ENCODE measurements around the gene NAA40. TPM values are rescaled to one million over a fixed set of nuclear protein-coding genes. Genes with fewer than 3 reads are reported as not detected.

NAA40 gene
- total and polyA plus RNA-seq, 2 experiments from 2014 or later: 10.1 to 24.6 TPM

DNA sequence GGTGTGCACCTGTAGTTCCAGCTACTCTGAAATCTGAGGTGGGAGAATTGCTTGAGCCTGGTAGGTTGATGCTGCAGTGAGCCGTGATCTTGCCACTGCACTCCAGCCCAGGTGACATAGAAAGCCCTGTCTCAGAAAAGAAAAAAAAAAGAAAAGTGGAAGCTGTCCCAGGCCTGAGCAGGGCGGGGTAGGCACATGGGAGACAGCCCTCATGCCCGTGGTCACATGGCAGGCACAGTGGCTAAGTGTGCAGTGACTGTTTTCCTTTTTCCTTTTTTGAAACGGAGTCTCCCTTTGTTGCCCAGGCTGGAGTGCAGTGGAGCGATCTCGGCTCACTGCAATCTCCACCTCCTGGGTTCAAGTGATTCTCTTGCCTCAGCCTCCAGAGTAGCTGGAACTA lies 55.2 kb downstream of the NAA40 start:
- Histone ChIP-seq H3K9me2 (ENCODE audit: insufficient read depth) (no peaks in the 10 kb centered on the region), H4K20me1 (replicated peaks; ENCODE audit: insufficient read depth) (peaks cover 13% of the 10 kb centered on the region), H3K4me1 (ENCODE audit: insufficient read depth) (peaks cover 10% of the 10 kb centered on the region), H3K4me3 (no peak overlapping the region), H3K4me2 (no peak overlapping the region), H3K27ac (ENCODE audit: low read depth) (no peak overlapping the region), H3K79me2 (replicated peaks; ENCODE audit: insufficient read depth) (peaks cover 13% of the 10 kb centered on the region), H3K27me3 (ENCODE audit: insufficient read depth) (no peaks in the 10 kb centered on the region), H3K36me3 (ENCODE audit: insufficient read depth) (0 out of 2 replicates have a peak, but pooled peaks cover 4% of the 10 kb centered on the region), H3F3A (replicated peaks; ENCODE audit: low read depth) (peaks cover 22% of the 10 kb centered on the region; the same call in 1 of the 2 replicates), H2AFZ (no peak overlapping the region)
- TF ChIP-seq, protein P1, sequence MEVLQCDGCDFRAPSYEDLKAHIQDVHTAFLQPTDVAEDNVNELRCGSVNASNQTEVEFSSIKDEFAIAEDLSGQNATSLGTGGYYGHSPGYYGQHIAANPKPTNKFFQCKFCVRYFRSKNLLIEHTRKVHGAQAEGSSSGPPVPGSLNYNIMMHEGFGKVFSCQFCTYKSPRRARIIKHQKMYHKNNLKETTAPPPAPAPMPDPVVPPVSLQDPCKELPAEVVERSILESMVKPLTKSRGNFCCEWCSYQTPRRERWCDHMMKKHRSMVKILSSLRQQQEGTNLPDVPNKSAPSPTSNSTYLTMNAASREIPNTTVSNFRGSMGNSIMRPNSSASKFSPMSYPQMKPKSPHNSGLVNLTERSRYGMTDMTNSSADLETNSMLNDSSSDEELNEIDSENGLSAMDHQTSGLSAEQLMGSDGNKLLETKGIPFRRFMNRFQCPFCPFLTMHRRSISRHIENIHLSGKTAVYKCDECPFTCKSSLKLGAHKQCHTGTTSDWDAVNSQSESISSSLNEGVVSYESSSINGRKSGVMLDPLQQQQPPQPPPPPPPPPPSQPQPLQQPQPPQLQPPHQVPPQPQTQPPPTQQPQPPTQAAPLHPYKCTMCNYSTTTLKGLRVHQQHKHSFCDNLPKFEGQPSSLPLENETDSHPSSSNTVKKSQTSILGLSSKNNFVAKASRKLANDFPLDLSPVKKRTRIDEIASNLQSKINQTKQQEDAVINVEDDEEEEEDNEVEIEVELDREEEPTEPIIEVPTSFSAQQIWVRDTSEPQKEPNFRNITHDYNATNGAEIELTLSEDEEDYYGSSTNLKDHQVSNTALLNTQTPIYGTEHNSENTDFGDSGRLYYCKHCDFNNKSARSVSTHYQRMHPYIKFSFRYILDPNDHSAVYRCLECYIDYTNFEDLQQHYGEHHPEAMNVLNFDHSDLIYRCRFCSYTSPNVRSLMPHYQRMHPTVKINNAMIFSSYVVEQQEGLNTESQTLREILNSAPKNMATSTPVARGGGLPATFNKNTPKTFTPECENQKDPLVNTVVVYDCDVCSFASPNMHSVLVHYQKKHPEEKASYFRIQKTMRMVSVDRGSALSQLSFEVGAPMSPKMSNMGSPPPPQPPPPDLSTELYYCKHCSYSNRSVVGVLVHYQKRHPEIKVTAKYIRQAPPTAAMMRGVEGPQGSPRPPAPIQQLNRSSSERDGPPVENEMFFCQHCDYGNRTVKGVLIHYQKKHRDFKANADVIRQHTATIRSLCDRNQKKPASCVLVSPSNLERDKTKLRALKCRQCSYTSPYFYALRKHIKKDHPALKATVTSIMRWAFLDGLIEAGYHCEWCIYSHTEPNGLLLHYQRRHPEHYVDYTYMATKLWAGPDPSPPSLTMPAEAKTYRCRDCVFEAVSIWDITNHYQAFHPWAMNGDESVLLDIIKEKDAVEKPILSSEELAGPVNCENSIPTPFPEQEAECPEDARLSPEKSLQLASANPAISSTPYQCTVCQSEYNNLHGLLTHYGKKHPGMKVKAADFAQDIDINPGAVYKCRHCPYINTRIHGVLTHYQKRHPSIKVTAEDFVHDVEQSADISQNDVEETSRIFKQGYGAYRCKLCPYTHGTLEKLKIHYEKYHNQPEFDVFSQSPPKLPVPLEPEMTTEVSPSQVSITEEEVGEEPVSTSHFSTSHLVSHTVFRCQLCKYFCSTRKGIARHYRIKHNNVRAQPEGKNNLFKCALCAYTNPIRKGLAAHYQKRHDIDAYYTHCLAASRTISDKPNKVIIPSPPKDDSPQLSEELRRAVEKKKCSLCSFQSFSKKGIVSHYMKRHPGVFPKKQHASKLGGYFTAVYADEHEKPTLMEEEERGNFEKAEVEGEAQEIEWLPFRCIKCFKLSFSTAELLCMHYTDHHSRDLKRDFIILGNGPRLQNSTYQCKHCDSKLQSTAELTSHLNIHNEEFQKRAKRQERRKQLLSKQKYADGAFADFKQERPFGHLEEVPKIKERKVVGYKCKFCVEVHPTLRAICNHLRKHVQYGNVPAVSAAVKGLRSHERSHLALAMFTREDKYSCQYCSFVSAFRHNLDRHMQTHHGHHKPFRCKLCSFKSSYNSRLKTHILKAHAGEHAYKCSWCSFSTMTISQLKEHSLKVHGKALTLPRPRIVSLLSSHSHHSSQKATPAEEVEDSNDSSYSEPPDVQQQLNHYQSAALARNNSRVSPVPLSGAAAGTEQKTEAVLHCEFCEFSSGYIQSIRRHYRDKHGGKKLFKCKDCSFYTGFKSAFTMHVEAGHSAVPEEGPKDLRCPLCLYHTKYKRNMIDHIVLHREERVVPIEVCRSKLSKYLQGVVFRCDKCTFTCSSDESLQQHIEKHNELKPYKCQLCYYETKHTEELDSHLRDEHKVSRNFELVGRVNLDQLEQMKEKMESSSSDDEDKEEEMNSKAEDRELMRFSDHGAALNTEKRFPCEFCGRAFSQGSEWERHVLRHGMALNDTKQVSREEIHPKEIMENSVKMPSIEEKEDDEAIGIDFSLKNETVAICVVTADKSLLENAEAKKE (CRISPR knock-in tag; IDR thresholded peaks at IDR 0.05): no peak
- TF ChIP-seq EZH2phosphoT487 (IDR thresholded peaks at IDR 0.05; ENCODE audit: unreplicated experiment): no peak
- TF ChIP-seq, protein P2, sequence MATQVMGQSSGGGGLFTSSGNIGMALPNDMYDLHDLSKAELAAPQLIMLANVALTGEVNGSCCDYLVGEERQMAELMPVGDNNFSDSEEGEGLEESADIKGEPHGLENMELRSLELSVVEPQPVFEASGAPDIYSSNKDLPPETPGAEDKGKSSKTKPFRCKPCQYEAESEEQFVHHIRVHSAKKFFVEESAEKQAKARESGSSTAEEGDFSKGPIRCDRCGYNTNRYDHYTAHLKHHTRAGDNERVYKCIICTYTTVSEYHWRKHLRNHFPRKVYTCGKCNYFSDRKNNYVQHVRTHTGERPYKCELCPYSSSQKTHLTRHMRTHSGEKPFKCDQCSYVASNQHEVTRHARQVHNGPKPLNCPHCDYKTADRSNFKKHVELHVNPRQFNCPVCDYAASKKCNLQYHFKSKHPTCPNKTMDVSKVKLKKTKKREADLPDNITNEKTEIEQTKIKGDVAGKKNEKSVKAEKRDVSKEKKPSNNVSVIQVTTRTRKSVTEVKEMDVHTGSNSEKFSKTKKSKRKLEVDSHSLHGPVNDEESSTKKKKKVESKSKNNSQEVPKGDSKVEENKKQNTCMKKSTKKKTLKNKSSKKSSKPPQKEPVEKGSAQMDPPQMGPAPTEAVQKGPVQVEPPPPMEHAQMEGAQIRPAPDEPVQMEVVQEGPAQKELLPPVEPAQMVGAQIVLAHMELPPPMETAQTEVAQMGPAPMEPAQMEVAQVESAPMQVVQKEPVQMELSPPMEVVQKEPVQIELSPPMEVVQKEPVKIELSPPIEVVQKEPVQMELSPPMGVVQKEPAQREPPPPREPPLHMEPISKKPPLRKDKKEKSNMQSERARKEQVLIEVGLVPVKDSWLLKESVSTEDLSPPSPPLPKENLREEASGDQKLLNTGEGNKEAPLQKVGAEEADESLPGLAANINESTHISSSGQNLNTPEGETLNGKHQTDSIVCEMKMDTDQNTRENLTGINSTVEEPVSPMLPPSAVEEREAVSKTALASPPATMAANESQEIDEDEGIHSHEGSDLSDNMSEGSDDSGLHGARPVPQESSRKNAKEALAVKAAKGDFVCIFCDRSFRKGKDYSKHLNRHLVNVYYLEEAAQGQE (IDR thresholded peaks at IDR 0.05; ENCODE audit: unreplicated experiment): no peak
- TF ChIP-seq, protein P3, sequence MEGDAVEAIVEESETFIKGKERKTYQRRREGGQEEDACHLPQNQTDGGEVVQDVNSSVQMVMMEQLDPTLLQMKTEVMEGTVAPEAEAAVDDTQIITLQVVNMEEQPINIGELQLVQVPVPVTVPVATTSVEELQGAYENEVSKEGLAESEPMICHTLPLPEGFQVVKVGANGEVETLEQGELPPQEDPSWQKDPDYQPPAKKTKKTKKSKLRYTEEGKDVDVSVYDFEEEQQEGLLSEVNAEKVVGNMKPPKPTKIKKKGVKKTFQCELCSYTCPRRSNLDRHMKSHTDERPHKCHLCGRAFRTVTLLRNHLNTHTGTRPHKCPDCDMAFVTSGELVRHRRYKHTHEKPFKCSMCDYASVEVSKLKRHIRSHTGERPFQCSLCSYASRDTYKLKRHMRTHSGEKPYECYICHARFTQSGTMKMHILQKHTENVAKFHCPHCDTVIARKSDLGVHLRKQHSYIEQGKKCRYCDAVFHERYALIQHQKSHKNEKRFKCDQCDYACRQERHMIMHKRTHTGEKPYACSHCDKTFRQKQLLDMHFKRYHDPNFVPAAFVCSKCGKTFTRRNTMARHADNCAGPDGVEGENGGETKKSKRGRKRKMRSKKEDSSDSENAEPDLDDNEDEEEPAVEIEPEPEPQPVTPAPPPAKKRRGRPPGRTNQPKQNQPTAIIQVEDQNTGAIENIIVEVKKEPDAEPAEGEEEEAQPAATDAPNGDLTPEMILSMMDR (conservative IDR thresholded peaks at IDR 0.05; ENCODE audit: low read depth in 2 of 2): no peak
- no peak for TF ChIP-seq POLR2AphosphoS5 (IDR thresholded peaks at IDR 0.05; ENCODE audit: low read depth)
- no peak for TF ChIP-seq NANOG (IDR thresholded peaks at IDR 0.05; ENCODE audit: borderline replicate concordance)
- TF ChIP-seq ZNF331 (CRISPR knock-in tag; IDR thresholded peaks at IDR 0.05; ENCODE audit: low read depth): no peak
- no peak for TF ChIP-seq JUNB (IDR thresholded peaks at IDR 0.05; ENCODE audit: unreplicated experiment)
- TF ChIP-seq, protein P4, sequence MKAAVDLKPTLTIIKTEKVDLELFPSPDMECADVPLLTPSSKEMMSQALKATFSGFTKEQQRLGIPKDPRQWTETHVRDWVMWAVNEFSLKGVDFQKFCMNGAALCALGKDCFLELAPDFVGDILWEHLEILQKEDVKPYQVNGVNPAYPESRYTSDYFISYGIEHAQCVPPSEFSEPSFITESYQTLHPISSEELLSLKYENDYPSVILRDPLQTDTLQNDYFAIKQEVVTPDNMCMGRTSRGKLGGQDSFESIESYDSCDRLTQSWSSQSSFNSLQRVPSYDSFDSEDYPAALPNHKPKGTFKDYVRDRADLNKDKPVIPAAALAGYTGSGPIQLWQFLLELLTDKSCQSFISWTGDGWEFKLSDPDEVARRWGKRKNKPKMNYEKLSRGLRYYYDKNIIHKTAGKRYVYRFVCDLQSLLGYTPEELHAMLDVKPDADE (IDR thresholded peaks at IDR 0.05): no peak
- TF ChIP-seq EZH2 (IDR thresholded peaks at IDR 0.05; ENCODE audit: low read depth, unreplicated experiment): no peak
- TF ChIP-seq ZNF114 (CRISPR knock-in tag; IDR thresholded peaks at IDR 0.05): no peak
- TF ChIP-seq CREB1 (CRISPR knock-in tag; IDR thresholded peaks at IDR 0.05; ENCODE audit: low read depth): no peak
- no peak for TF ChIP-seq STAT1 (IDR thresholded peaks at IDR 0.05; ENCODE audit: unreplicated experiment)
- H3K4me3 Mint-ChIP-seq: no peak overlapping the region
- H3K9me3 Mint-ChIP-seq: no peaks in the 10 kb centered on the region; the same call in 2 of the 3 replicates
- H3K27ac Mint-ChIP-seq: no peak overlapping the region
- DNase-seq (ENCODE audit: low spot score) (no peak), ATAC-seq (no peak)
- peaks cover 15% of the 10 kb centered on the region for H3K4me1 Mint-ChIP-seq
- H3K36me3 Mint-ChIP-seq (ENCODE audit: low read depth): peaks cover 78% of the 10 kb centered on the region
- H3K27me3 Mint-ChIP-seq (ENCODE audit: insufficient read depth, low read depth, poor library complexity): peaks cover 12% of the 10 kb centered on the region

All from GM23338 (cell line).